Keratinocyte (primary cell): Measurements from ENCODE around the gene ARID1B. TPM values are rescaled to one million over a fixed set of nuclear protein-coding genes. Genes with fewer than 3 reads are reported as not detected.

Experiments
- DNase-seq: peaks from one replicate; pipeline ENCODE4 v3.0.0-alpha.2; 2011; ENCODE audit warnings: low read depth, missing footprints, low spot score
- FAIRE-seq: peaks from 2 replicates; lab custom pipeline; 2011; peaks lifted over from hg19 to GRCh38; lab: Jason Lieb, UNC
- H2AFZ ChIP-seq: 2 replicates; pipeline ENCODE4 v1.6.0; 2012; ENCODE audit warnings: low read length, control low read depth, inconsistent platforms; ENCODE audit not compliant: control insufficient read depth
- H3K27ac ChIP-seq: 2 replicates; pipeline ENCODE4 v1.5.1; 2011; ENCODE audit warnings: low read length; ENCODE audit not compliant: control insufficient read depth, insufficient read depth
- H3K27me3 ChIP-seq: 3 replicates; pipeline ENCODE4 v1.6.0; 2011; ENCODE audit warnings: low read length; ENCODE audit not compliant: control insufficient read depth, insufficient read depth; ENCODE audit errors: extremely low read depth
- H3K36me3 ChIP-seq, 2 experiments: 2 replicates in 1 of 2; 3 replicates in 1 of 2; pipeline ENCODE4 v1.5.1; 2011; ENCODE audit warnings: low read length in 2 of 2, mild to moderate bottlenecking in 1 of 2; ENCODE audit not compliant: control insufficient read depth in 2 of 2, insufficient read depth in 2 of 2; ENCODE audit errors: extremely low read depth in 1 of 2
- H3K4me1 ChIP-seq: 3 replicates; pipeline ENCODE4 v1.5.1; 2011; ENCODE audit warnings: low read length; ENCODE audit not compliant: control insufficient read depth, insufficient read depth; ENCODE audit errors: extremely low read depth
- H3K4me2 ChIP-seq: 3 replicates; pipeline ENCODE4 v1.6.0; 2011; ENCODE audit warnings: low read depth, low read length; ENCODE audit not compliant: control insufficient read depth, insufficient read depth; ENCODE audit errors: extremely low read depth
- H3K4me3 ChIP-seq, 3 experiments: fragments of 200-600 bp in 1 of 3; sonication (generic) in 1 of 3; 2 replicates in 2 of 3; 3 replicates in 1 of 3; pipeline ENCODE4 v1.5.1; 2011 to 2016; ENCODE audit warnings: low read length in 3 of 3, mild to moderate bottlenecking in 3 of 3, control low read depth in 2 of 3, inconsistent platforms in 1 of 3, low read depth in 1 of 3, mixed read lengths in 1 of 3, mixed run types in 1 of 3, moderate library complexity in 1 of 3; ENCODE audit not compliant: control insufficient read depth in 2 of 3, insufficient read depth in 2 of 3; ENCODE audit errors: extremely low read depth in 1 of 3
- H3K79me2 ChIP-seq: 2 replicates; pipeline ENCODE4 v1.6.0; 2012; ENCODE audit warnings: low read length; ENCODE audit not compliant: control insufficient read depth, insufficient read depth
- H3K9ac ChIP-seq: 3 replicates; pipeline ENCODE4 v1.6.0; 2011; ENCODE audit warnings: low read length; ENCODE audit not compliant: control insufficient read depth, insufficient read depth; ENCODE audit errors: extremely low read depth
- H3K9me1 ChIP-seq: 3 replicates; pipeline ENCODE4 v1.6.0; 2011; ENCODE audit warnings: low read length; ENCODE audit not compliant: control insufficient read depth, insufficient read depth; ENCODE audit errors: extremely low read depth
- H3K9me3 ChIP-seq: 2 replicates; pipeline ENCODE4 v1.5.1; 2012; ENCODE audit warnings: low read depth, low read length; ENCODE audit not compliant: control insufficient read depth
- H4K20me1 ChIP-seq: 3 replicates; pipeline ENCODE4 v1.6.0; 2011; ENCODE audit warnings: low read length; ENCODE audit not compliant: control insufficient read depth, insufficient read depth; ENCODE audit errors: extremely low read depth
- CTCF ChIP-seq, 3 experiments: IDR thresholded peaks in 1 of 3; conservative IDR thresholded peaks in 1 of 3; optimal IDR thresholded peaks in 1 of 3; 2 replicates in 2 of 3; 3 replicates in 1 of 3; pipeline versions ENCODE3 to v1.5.1; 2011; ENCODE audit warnings: low read length in 3 of 3, mild to moderate bottlenecking in 3 of 3, moderate library complexity in 2 of 3, control low read depth in 1 of 3, inconsistent platforms in 1 of 3; ENCODE audit not compliant: insufficient read depth in 2 of 3; ENCODE audit errors: extremely low read depth in 1 of 3
- EZH2 ChIP-seq: IDR thresholded peaks from one replicate; pipeline ENCODE4 v1.6.1; 2012; ENCODE audit warnings: inconsistent platforms, mild to moderate bottlenecking, low read length, moderate library complexity
- dilution Hi-C: fragments of 300-500 bp; cut with MboI; formaldehyde crosslinking; loops from one replicate; pipeline ENCODE4 v1.7.0; 2020; ENCODE audit warnings: low sequenced_read_pairs; ENCODE audit not compliant: extremely low pct_ligation_motif_present
- polyA plus RNA-seq, 5 experiments: library from polyadenylated mRNA; depleted of rRNA in 3 of 5; stranded (reverse) in 3 of 5; stranded (forward) in 1 of 5; unstranded in 1 of 5; fragments of >200 nt; gene quantifications; 1 replicate in 1 of 5; 2 replicates in 3 of 5; 3 replicates in 1 of 5; pipeline versions ENCODE4 v1.2.1 to v1.2.3, GENCODE V29; 2011 to 2012; ENCODE audit warnings: missing spikeins in 2 of 5, low read depth in 1 of 5, low replicate concordance in 1 of 5

Gene ARID1B
- polyA plus RNA-seq, 1 donor (not counting 4 experiments of a cell fraction or from before 2014, with no cell fraction given): 14.9 TPM

- DNase-seq: no peak
These were observed 445.2 kb downstream of the ARID1B start for GRCh38 chr6:157222201-157222981.

GRCh38 chr6:157223021-157223430 is 445.8 kb downstream of the ARID1B start:
- no peak for FAIRE-seq

More at GRCh38 chr6:157222201-157222981, 445.2 kb downstream of the ARID1B start:
- Histone ChIP-seq H4K20me1 (no peaks in the 10 kb centered on the region), H3K36me3 (no peaks in the 10 kb centered on the region), H3K27me3 (no peaks in the 10 kb centered on the region), H3K9me3 (no peaks in the 10 kb centered on the region), H3K9me1 (no peaks in the 10 kb centered on the region), H3K4me1 (peaks cover 20% of the 10 kb centered on the region), H3K9ac (no peak overlapping the region), H3K4me3 (no peak overlapping the region), H3K27ac (no peak overlapping the region), H2AFZ (no peak overlapping the region), H3K4me2 (no peak overlapping the region), H3K79me2 (no peaks in the 10 kb centered on the region)
- no peak for TF ChIP-seq CTCF (optimal IDR thresholded peaks at IDR 0.05 in 1 of 3, IDR thresholded peaks at IDR 0.05 in 1 of 3, conservative IDR thresholded peaks at IDR 0.05 in 1 of 3; ENCODE audit: extremely low read depth in 1 of 3, insufficient read depth in 2 of 3, low read length in 3 of 3)
- no peak for TF ChIP-seq EZH2
- no peak for FAIRE-seq
- dilution Hi-C loops: no loop called here

More at GRCh38 chr6:157223021-157223430, 445.8 kb downstream of the ARID1B start:
- no peaks in the 10 kb centered on the region for H3K9me3 ChIP-seq
- dilution Hi-C loops: no loop called here
- no peak overlapping the region for H3K27ac ChIP-seq
- no peak for TF ChIP-seq CTCF (optimal IDR thresholded peaks at IDR 0.05 in 1 of 3, IDR thresholded peaks at IDR 0.05 in 1 of 3, conservative IDR thresholded peaks at IDR 0.05 in 1 of 3; ENCODE audit: extremely low read depth in 1 of 3, insufficient read depth in 2 of 3, low read length in 3 of 3)
- no peak for TF ChIP-seq EZH2
- H3K9ac ChIP-seq: no peak overlapping the region
- no peak overlapping the region for H2AFZ ChIP-seq
- H3K4me1 ChIP-seq: peaks cover 20% of the 10 kb centered on the region
- H4K20me1 ChIP-seq: no peaks in the 10 kb centered on the region
- no peaks in the 10 kb centered on the region for H3K36me3 ChIP-seq
- H3K9me1 ChIP-seq: no peaks in the 10 kb centered on the region
- no peaks in the 10 kb centered on the region for H3K79me2 ChIP-seq
- H3K27me3 ChIP-seq: no peaks in the 10 kb centered on the region
- H3K4me2 ChIP-seq: no peak overlapping the region
- no peak for DNase-seq
- no peak overlapping the region for H3K4me3 ChIP-seq
